ENCODE data around the gene YIPF1. TPM values are rescaled to one million over a fixed set of nuclear protein-coding genes. Genes with fewer than 3 reads are reported as not detected.

The YIPF1 gene
- total RNA-seq, 1 donor from 2014 or later: 39.3 TPM

GRCh38 chr1:53931523-53931922 is 41.9 kb upstream of the YIPF1 start:
- Mint-ChIP-seq H3K4me3 (ENCODE audit: unreplicated experiment) (no peak overlapping the region), H3K27ac (ENCODE audit: unreplicated experiment) (no peak overlapping the region), H3K9me3 (ENCODE audit: unreplicated experiment) (peaks cover 1% of the 10 kb centered on the region), H3K27me3 (ENCODE audit: unreplicated experiment) (no peaks in the 10 kb centered on the region), H3K36me3 (ENCODE audit: unreplicated experiment) (peaks cover 11% of the 10 kb centered on the region), H3K4me1 (ENCODE audit: low read depth, unreplicated experiment) (no peaks in the 10 kb centered on the region)
- no peak for DNase-seq
- no peak for TF ChIP-seq CTCF (IDR thresholded peaks at IDR 0.05; ENCODE audit: partially characterized antibody, unreplicated experiment)

GRCh38 chr1:53930932-53931331 is 41.3 kb upstream of the YIPF1 start:
- DNase-seq: no peak
- no peaks in the 10 kb centered on the region for H3K27me3 Mint-ChIP-seq (ENCODE audit: unreplicated experiment)
- peaks cover 11% of the 10 kb centered on the region for H3K36me3 Mint-ChIP-seq (ENCODE audit: unreplicated experiment)
- no peak for TF ChIP-seq CTCF (IDR thresholded peaks at IDR 0.05; ENCODE audit: partially characterized antibody, unreplicated experiment)
- no peak overlapping the region for H3K4me3 Mint-ChIP-seq (ENCODE audit: unreplicated experiment)
- H3K4me1 Mint-ChIP-seq (ENCODE audit: low read depth, unreplicated experiment): no peaks in the 10 kb centered on the region
- no peak overlapping the region for H3K27ac Mint-ChIP-seq (ENCODE audit: unreplicated experiment)
- peaks cover 1% of the 10 kb centered on the region for H3K9me3 Mint-ChIP-seq (ENCODE audit: unreplicated experiment)

GRCh38 chr1:53929246-53929960 is 39.8 kb upstream of the YIPF1 start:
- DNase-seq: no peak
- Mint-ChIP-seq H3K4me1 (ENCODE audit: low read depth, unreplicated experiment) (no peaks in the 10 kb centered on the region), H3K27me3 (ENCODE audit: unreplicated experiment) (no peaks in the 10 kb centered on the region), H3K36me3 (ENCODE audit: unreplicated experiment) (peaks cover 11% of the 10 kb centered on the region), H3K9me3 (ENCODE audit: unreplicated experiment) (peaks cover 1% of the 10 kb centered on the region), H3K4me3 (ENCODE audit: unreplicated experiment) (no peak overlapping the region), H3K27ac (ENCODE audit: unreplicated experiment) (no peak overlapping the region)
- no peak for TF ChIP-seq CTCF (IDR thresholded peaks at IDR 0.05; ENCODE audit: partially characterized antibody, unreplicated experiment)

- H3K36me3 Mint-ChIP-seq (ENCODE audit: unreplicated experiment): peaks cover 4% of the 10 kb centered on the region
- H3K4me1 Mint-ChIP-seq (ENCODE audit: low read depth, unreplicated experiment): no peaks in the 10 kb centered on the region
Measured at GRCh38 chr1:53927376-53927881, 37.8 kb upstream of the YIPF1 start.

More at GRCh38 chr1:53927376-53927881, 37.8 kb upstream of the YIPF1 start:
- DNase-seq: no peak
- no peak overlapping the region for H3K4me3 Mint-ChIP-seq (ENCODE audit: unreplicated experiment)
- no peaks in the 10 kb centered on the region for H3K27me3 Mint-ChIP-seq (ENCODE audit: unreplicated experiment)
- peaks cover 1% of the 10 kb centered on the region for H3K9me3 Mint-ChIP-seq (ENCODE audit: unreplicated experiment)
- H3K27ac Mint-ChIP-seq (ENCODE audit: unreplicated experiment): no peak overlapping the region
- no peak for TF ChIP-seq CTCF (IDR thresholded peaks at IDR 0.05; ENCODE audit: partially characterized antibody, unreplicated experiment)

Data from glutamatergic neuron (in vitro differentiated cells).